Ovary (tissue), 3 donors: ENCODE results near the gene C12orf76.

Source experiments
- EP300 ChIP-seq: sonication (generic); formaldehyde crosslinking; IDR thresholded peaks from one replicate; pipeline ENCODE4 v1.6.1; 2017; ENCODE audit warnings: antibody characterized with exemption
- POLR2A ChIP-seq: fragments of 450-650 bp; IDR thresholded peaks from one replicate; pipeline ENCODE4 v1.6.1; 2017; ENCODE audit warnings: antibody characterized with exemption, mild to moderate bottlenecking, moderate library complexity
- TF ChIP-seq, protein P1 (sequence below), 3 donors: fragments of 450-650 bp in 2 of 3; fragments of 200-600 bp in 1 of 3; IDR thresholded peaks; one replicate each; pipeline versions ENCODE4 v1.5.1 to v1.8.0; 2016 to 2022; ENCODE audit warnings: antibody characterized with exemption in 3 of 3, mild to moderate bottlenecking in 1 of 3
- donor health status: DM: no; HTN: no; CAD: no.

DNA sequence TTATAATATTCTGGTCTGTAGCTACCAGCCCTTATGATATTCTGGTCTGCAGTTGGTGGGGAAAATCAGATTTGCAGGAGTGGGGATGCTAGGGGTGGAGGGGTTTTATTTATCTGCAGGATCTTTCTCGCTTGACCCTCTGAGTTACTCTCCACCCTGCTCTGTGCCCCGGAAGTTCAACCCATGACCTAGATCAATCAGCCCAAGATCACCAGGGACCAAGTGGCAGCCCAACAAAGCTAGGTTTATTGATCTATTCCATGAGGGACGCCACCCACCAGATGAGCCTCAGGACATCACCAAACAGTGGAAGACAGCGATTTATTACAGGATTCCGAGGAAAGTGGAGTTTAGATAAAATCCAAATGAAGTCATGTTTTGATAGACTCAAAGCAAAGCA, 25.8 kb upstream of the C12orf76 start:
- TF ChIP-seq EP300 (no peak), POLR2A (no peak)
- TF ChIP-seq, protein P1, sequence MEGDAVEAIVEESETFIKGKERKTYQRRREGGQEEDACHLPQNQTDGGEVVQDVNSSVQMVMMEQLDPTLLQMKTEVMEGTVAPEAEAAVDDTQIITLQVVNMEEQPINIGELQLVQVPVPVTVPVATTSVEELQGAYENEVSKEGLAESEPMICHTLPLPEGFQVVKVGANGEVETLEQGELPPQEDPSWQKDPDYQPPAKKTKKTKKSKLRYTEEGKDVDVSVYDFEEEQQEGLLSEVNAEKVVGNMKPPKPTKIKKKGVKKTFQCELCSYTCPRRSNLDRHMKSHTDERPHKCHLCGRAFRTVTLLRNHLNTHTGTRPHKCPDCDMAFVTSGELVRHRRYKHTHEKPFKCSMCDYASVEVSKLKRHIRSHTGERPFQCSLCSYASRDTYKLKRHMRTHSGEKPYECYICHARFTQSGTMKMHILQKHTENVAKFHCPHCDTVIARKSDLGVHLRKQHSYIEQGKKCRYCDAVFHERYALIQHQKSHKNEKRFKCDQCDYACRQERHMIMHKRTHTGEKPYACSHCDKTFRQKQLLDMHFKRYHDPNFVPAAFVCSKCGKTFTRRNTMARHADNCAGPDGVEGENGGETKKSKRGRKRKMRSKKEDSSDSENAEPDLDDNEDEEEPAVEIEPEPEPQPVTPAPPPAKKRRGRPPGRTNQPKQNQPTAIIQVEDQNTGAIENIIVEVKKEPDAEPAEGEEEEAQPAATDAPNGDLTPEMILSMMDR (IDR thresholded peaks at IDR 0.05), result no peak
